ENCODE data around the gene RPS3A. TPM values are rescaled to one million over a fixed set of nuclear protein-coding genes. Genes with fewer than 3 reads are reported as not detected.
A peak's percentile ranks its signal among the peaks of the same experiment; 100 is the strongest.

The RPS3A gene
- total and polyA plus RNA-seq, 2 of the 13 experiments (the other 11 are each of a cell fraction or from before 2014, with no cell fraction given): 3,332 to 3,626 TPM

GRCh38 chr4:151104621-151105020, 5.2 kb downstream of the RPS3A start:
- peaks cover 44% of the 10 kb centered on the region for H4K20me1 ChIP-seq (ENCODE audit: insufficient read depth, low read length)
- no peak for TF ChIP-seq ZNF616 (CRISPR knock-in tag; IDR thresholded peaks at IDR 0.05; ENCODE audit: low read depth)
- TF ChIP-seq RBFOX2 (IDR thresholded peaks at IDR 0.05; ENCODE audit: low read depth, low read length): peak; percentile 72
- TF ChIP-seq DMTF1 (CRISPR knock-in tag; IDR thresholded peaks at IDR 0.05): no peak
- no peak for TF ChIP-seq ZNF777 (CRISPR knock-in tag; IDR thresholded peaks at IDR 0.05)
- no peak for TF ChIP-seq HMGXB4 (CRISPR knock-in tag; IDR thresholded peaks at IDR 0.05; ENCODE audit: borderline replicate concordance in 1 of 2, low read depth in 1 of 2)
- no peak for TF ChIP-seq DR1 (CRISPR knock-in tag; IDR thresholded peaks at IDR 0.05)
- TF ChIP-seq CENPX (CRISPR knock-in tag; IDR thresholded peaks at IDR 0.05): no peak
- no peak for TF ChIP-seq ZNF343 (CRISPR knock-in tag; IDR thresholded peaks at IDR 0.05)
- TF ChIP-seq ZNF792 (CRISPR knock-in tag; IDR thresholded peaks at IDR 0.05): no peak
- TF ChIP-seq ZNF772 (CRISPR knock-in tag; IDR thresholded peaks at IDR 0.05): no peak
- no peak for TF ChIP-seq KLF9 (CRISPR knock-in tag; IDR thresholded peaks at IDR 0.05; ENCODE audit: low read depth)
- no peak for TF ChIP-seq MAFG (CRISPR knock-in tag; IDR thresholded peaks at IDR 0.05)
- 0 out of 2 replicates have a peak, but pooled peaks have one; percentile 44 for TF ChIP-seq NFIC (IDR thresholded peaks at IDR 0.05; ENCODE audit: low read length)
- TF ChIP-seq CAMTA2 (CRISPR knock-in tag; IDR thresholded peaks at IDR 0.05; ENCODE audit: borderline replicate concordance): no peak
- TF ChIP-seq ZNF331 (CRISPR knock-in tag; IDR thresholded peaks at IDR 0.05): no peak
- TF ChIP-seq ZNF580 (CRISPR knock-in tag; IDR thresholded peaks at IDR 0.05; ENCODE audit: borderline replicate concordance, low read depth): no peak
- no peak for TF ChIP-seq ZNF629 (CRISPR knock-in tag; conservative IDR thresholded peaks at IDR 0.05)
- TF ChIP-seq GATAD1 (CRISPR knock-in tag; IDR thresholded peaks at IDR 0.05): no peak
- no peak for TF ChIP-seq ZNF724P (CRISPR knock-in tag; IDR thresholded peaks at IDR 0.05; ENCODE audit: borderline replicate concordance)
- TF ChIP-seq SOX6 (IDR thresholded peaks at IDR 0.05): no peak
- TF ChIP-seq SOX6 (CRISPR knock-in tag; IDR thresholded peaks at IDR 0.05): no peak
- TF ChIP-seq NONO (IDR thresholded peaks at IDR 0.05): no peak
- no peak for TF ChIP-seq NONO (CRISPR knock-in tag; conservative IDR thresholded peaks at IDR 0.05)
- TF ChIP-seq ZNF333 (CRISPR knock-in tag; IDR thresholded peaks at IDR 0.05; ENCODE audit: borderline replicate concordance): no peak
- TF ChIP-seq NFKBIZ (CRISPR knock-in tag; IDR thresholded peaks at IDR 0.05): no peak
- no peak for TF ChIP-seq AKAP8 (CRISPR knock-in tag; IDR thresholded peaks at IDR 0.05)

More at GRCh38 chr4:151104621-151105020, 5.2 kb downstream of the RPS3A start:
- H3K79me2 ChIP-seq (ENCODE audit: insufficient read depth, low read length): peaks cover 31% of the 10 kb centered on the region
- BruUV-seq (replicated peaks): no TSS peak
- ChIA-PET CTCF (ENCODE audit: low intra/inter-chr PET ratio, low total read pairs) (no interaction called here), POLR2A (no interaction called here)
- H2AFZ ChIP-seq (ENCODE audit: low read length): no peak overlapping the region
- in situ Hi-C loops (cut with HindIII; ENCODE audit: extremely low pct_ligation_motif_present, low pct_unique_long_range_greater_than_20kb): loop anchor here (25.0 kb wide), 1 partner anchor 258 kb away; no protein-coding TSS in a partner anchor
- no peak overlapping the region for H3K9ac ChIP-seq (ENCODE audit: insufficient read depth, low read depth, low read length)
- H3K4me3 ChIP-seq (replicated peaks in 1 of 3; ENCODE audit: insufficient read depth in 1 of 3, low read depth in 2 of 3, low read length in 3 of 3): no peak overlapping the region
- peaks cover 15% of the 10 kb centered on the region for H3K4me1 ChIP-seq (ENCODE audit: insufficient read depth, low read length)
- FAIRE-seq (no peak), ATAC-seq (no peak), DNase-seq (ENCODE audit: low spot score) (no peak)
- peaks cover 4 to 38% of the 10 kb centered on the region in 2 experiments; a peak in 4 of 5 replicates for H3K36me3 ChIP-seq (replicated peaks in 1 of 2; ENCODE audit: control insufficient read depth in 1 of 2, insufficient read depth in 2 of 2, low read length in 2 of 2)
- H3K4me2 ChIP-seq (ENCODE audit: low read depth, low read length): no peak overlapping the region
- no peaks in the 10 kb centered on the region for H3K9me3 ChIP-seq (ENCODE audit: low read length)
- no peaks in the 10 kb centered on the region; a peak in 1 of 5 replicates for H3K27me3 ChIP-seq (ENCODE audit: control insufficient read depth in 1 of 2, insufficient read depth in 2 of 2, low read length in 2 of 2)
- no peak overlapping the region for H3K27ac ChIP-seq (ENCODE audit: extremely low read length, insufficient read depth, low read length)
- intact Hi-C loops (cut with micrococcal nuclease; ENCODE audit: unreplicated experiment): no loop called here
- 94% methylated on average over 1 of the region's 1 CpG for WGBS (ENCODE audit: low lambda C conversion rate)
